Left colon (tissue), 2 donors: Measurements from ENCODE around the gene SPAST. TPM values are rescaled to one million over a fixed set of nuclear protein-coding genes. Genes with fewer than 3 reads are reported as not detected.

ENCODE experiments used
- total RNA-seq, 2 donors: library from RNA; stranded (reverse); fragmentation: NEBNext Ultra II Directional; extraction: Animal tissue kit (Norgen Biotek cat#: 25700); gene quantifications; one replicate each; pipeline ENCODE4 v1.2.1, GENCODE V29; 2021
- donor health status: DM: no; HTN: no; CAD: no.
- donor health status: DM: yes; HTN: yes; CAD: no.

SPAST gene
- total RNA-seq, 2 donors from 2014 or later: 18.6 TPM

Other genes with a start within 250 kb of the SPAST start
- gene MEMO1, start 52.5 kb upstream of the SPAST start, total RNA-seq: 10 to 100 TPM; 28.2 to 29.1 TPM
- 10 to 100 TPM; 40.5 to 50.8 TPM for gene DPY30, start 23.8 kb upstream of the SPAST start, total RNA-seq
- 10 to 100 TPM; 18.4 to 20.8 TPM for gene SLC30A6, start 102.3 kb downstream of the SPAST start, total RNA-seq
- under 1 TPM; 0.79 to 0.84 TPM for gene NLRC4, start 201.3 kb downstream of the SPAST start, total RNA-seq
- gene YIPF4, start 214.3 kb downstream of the SPAST start, total RNA-seq: 10 to 100 TPM; 51.6 to 63.5 TPM